Stomach (tissue), 9 donors: ENCODE results near the gene SAMD9. TPM values are rescaled to one million over a fixed set of nuclear protein-coding genes. Genes with fewer than 3 reads are reported as not detected.
"Not testable (repeated sequence)": the region's sequence is repeated elsewhere in the genome, so short reads cannot be mapped to it uniquely, and the experiment has no call there.

ENCODE experiments used
- DNase-seq, 2 donors: peaks; one replicate each; pipeline versions ENCODE4 v3.0.0 to v3.0.0-alpha.2; 2013 to 2019
- H3K27ac ChIP-seq, 5 donors: fragments of 200-600 bp in 4 of 5; sonication (generic) in 4 of 5; one replicate each; pipeline ENCODE4 v1.5.1; 2013 to 2019; ENCODE audit warnings: mild to moderate bottlenecking in 1 of 5, moderate library complexity in 1 of 5
- H3K27me3 ChIP-seq, 3 donors: fragments of 200-600 bp; sonication (generic); one replicate each; pipeline ENCODE4 v1.5.1; 2017 to 2019; ENCODE audit warnings: mixed run types in 1 of 3
- H3K36me3 ChIP-seq, 4 donors: fragments of 200-600 bp; sonication (generic); 1 replicate in 3 of 4; 2 replicates in 1 of 4; pipeline ENCODE4 v1.5.1; 2016 to 2019
- H3K4me1 ChIP-seq, 4 donors: fragments of 200-600 bp; sonication (generic); one replicate each; pipeline ENCODE4 v1.5.1; 2016 to 2019
- H3K4me3 ChIP-seq, 4 donors: fragments of 200-600 bp; sonication (generic) in 3 of 4; one replicate each; pipeline ENCODE4 v1.5.1; 2016 to 2019; ENCODE audit warnings: mild to moderate bottlenecking in 1 of 4
- H3K9me3 ChIP-seq, 4 donors: fragments of 200-600 bp; sonication (generic); one replicate each; pipeline ENCODE4 v1.5.1; 2016 to 2019
- EP300 ChIP-seq: sonication (generic); formaldehyde crosslinking; IDR thresholded peaks from one replicate; pipeline ENCODE4 v1.6.1; 2017; ENCODE audit warnings: antibody characterized with exemption
- POLR2A ChIP-seq, 4 donors: fragments of 450-650 bp; IDR thresholded peaks; one replicate each; pipeline ENCODE4 v1.6.1; 2016; ENCODE audit warnings: antibody characterized with exemption in 4 of 4, control low read depth in 2 of 4, mild to moderate bottlenecking in 1 of 4, moderate library complexity in 1 of 4
- POLR2AphosphoS5 ChIP-seq, 3 donors: sonication (generic); formaldehyde crosslinking; IDR thresholded peaks; one replicate each; pipeline ENCODE4 v1.6.1; 2016; ENCODE audit warnings: antibody characterized with exemption in 3 of 3
- WGBS, 5 donors: extraction: QIAGEN DNeasy Blood & Tissue Kit in 3 of 5; methylation state at CpG; one replicate each; pipeline versions ENCODE4 v1.1.5 to v1.1.7; 2013 to 2018; 5-methylcytosine and 5-hydroxymethylcytosine counted together
- intact Hi-C: fragments of 100-400 bp; cut with DNase I; formaldehyde crosslinking; loops from one replicate; pipeline ENCODE4 v1.15.1; 2023; ENCODE audit warnings: low total_unique reads
- polyA plus RNA-seq, 3 donors: library from polyadenylated mRNA; stranded (reverse); fragments of 200-250 nt; gene quantifications; one replicate each; pipeline ENCODE4 v1.2.3, GENCODE V29; 2013
- total RNA-seq, 5 donors: library from RNA; depleted of rRNA; stranded (reverse); fragments of >200 nt; gene quantifications; one replicate each; pipeline versions ENCODE4 v1.1.0 to v1.2.3, GENCODE V29; 2014 to 2016
- TF ChIP-seq, protein P1 (sequence below), 7 experiments: fragments of 450-650 bp in 4 of 7; fragments of 200-600 bp in 3 of 7; sonication (generic) in 3 of 7; IDR thresholded peaks; one replicate each; pipeline ENCODE4 v1.5.1; 2016 to 2019; ENCODE audit warnings: antibody characterized with exemption in 7 of 7, control low read depth in 2 of 7, mild to moderate bottlenecking in 1 of 7
- donor health status: healthy with polysubstance abuse.
- donor health status: Bipolar disorder and iron deficiency.
- donor health status: healthy.

The SAMD9 gene
- total and polyA plus RNA-seq, 8 donors: 0.58 to 11.7 (median 4.0) TPM

GRCh38 chr7:93108003-93108402 is 9.8 kb downstream of the SAMD9 start:
- 89 to 96% (median 94%) methylated on average over 13 of the region's 13 CpGs for WGBS, 5 donors
- Histone ChIP-seq H3K9me3 (peaks cover 20 to 95% (median 76%) of the 10 kb centered on the region in 4 donors), H3K4me1 (no peaks in the 10 kb centered on the region), H3K4me3 (no peak overlapping the region), H3K27me3 (no peaks in the 10 kb centered on the region), H3K27ac (no peak overlapping the region), H3K36me3 (peaks cover 23 to 77% (median 61%) of the 10 kb centered on the region in 4 donors)
- no peak for DNase-seq
- intact Hi-C loops: no loop called here
- TF ChIP-seq, protein P1, sequence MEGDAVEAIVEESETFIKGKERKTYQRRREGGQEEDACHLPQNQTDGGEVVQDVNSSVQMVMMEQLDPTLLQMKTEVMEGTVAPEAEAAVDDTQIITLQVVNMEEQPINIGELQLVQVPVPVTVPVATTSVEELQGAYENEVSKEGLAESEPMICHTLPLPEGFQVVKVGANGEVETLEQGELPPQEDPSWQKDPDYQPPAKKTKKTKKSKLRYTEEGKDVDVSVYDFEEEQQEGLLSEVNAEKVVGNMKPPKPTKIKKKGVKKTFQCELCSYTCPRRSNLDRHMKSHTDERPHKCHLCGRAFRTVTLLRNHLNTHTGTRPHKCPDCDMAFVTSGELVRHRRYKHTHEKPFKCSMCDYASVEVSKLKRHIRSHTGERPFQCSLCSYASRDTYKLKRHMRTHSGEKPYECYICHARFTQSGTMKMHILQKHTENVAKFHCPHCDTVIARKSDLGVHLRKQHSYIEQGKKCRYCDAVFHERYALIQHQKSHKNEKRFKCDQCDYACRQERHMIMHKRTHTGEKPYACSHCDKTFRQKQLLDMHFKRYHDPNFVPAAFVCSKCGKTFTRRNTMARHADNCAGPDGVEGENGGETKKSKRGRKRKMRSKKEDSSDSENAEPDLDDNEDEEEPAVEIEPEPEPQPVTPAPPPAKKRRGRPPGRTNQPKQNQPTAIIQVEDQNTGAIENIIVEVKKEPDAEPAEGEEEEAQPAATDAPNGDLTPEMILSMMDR (IDR thresholded peaks at IDR 0.05): no peak

DNA sequence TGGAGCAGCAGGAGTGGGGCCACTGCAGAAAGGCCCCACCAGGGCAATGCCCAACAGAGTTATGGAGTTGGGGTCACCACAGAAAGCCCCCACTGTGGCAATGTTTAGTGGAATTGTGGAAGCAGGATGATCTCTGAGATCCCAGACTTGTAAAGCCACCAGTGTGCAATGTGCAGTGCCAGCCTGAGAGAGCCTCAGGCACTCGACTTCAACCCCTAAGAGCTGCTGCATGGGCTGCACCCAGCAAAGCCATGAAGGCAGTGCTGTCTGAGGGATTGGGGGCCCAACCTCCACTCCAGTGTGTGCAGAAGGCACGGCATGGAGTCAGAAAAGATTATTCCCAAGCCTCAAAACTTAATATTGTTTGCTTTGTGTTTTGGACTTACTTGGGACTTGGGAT is 20.4 kb downstream of the SAMD9 start:
- peaks cover 22 to 61% (median 44%) of the 10 kb centered on the region in 4 donors for H3K9me3 ChIP-seq
- H3K36me3 ChIP-seq: no peaks in the 10 kb centered on the region
- no peak overlapping the region for H3K4me3 ChIP-seq
- no peaks in the 10 kb centered on the region for H3K27me3 ChIP-seq
- no peaks in the 10 kb centered on the region for H3K4me1 ChIP-seq
- 63 to 80% (median 80%) methylated on average over 1 to 2 of the region's 2 CpGs for WGBS, 5 donors
- intact Hi-C loops: no loop called here
- no peak for DNase-seq
- TF ChIP-seq EP300 (no peak), POLR2AphosphoS5 (IDR thresholded peaks at IDR 0.05) (no peak), POLR2A (IDR thresholded peaks at IDR 0.05) (no peak)
- TF ChIP-seq, protein P1 (IDR thresholded peaks at IDR 0.05): no peak
- H3K27ac ChIP-seq: no peak overlapping the region

- no peaks in the 10 kb centered on the region for H3K4me1 ChIP-seq
- H3K4me3 ChIP-seq: no peak overlapping the region
- no peaks in the 10 kb centered on the region for H3K27me3 ChIP-seq
- no peak for DNase-seq
- TF ChIP-seq POLR2AphosphoS5 (IDR thresholded peaks at IDR 0.05) (no peak), POLR2A (IDR thresholded peaks at IDR 0.05) (no peak), EP300 (no peak)
- TF ChIP-seq, protein P1 (IDR thresholded peaks at IDR 0.05): no peak
- intact Hi-C loops: no loop called here
- no peak overlapping the region for H3K27ac ChIP-seq
- peaks cover 0 to 22% (median 9%) of the 10 kb centered on the region in 4 donors for H3K9me3 ChIP-seq
- no peaks in the 10 kb centered on the region for H3K36me3 ChIP-seq
- WGBS, 5 donors: 43 to 100% (median 84%) methylated on average over 1 of the region's 1 CpG
Observed at GRCh38 chr7:93092757-93093370, 24.9 kb downstream of the SAMD9 start.

DNA sequence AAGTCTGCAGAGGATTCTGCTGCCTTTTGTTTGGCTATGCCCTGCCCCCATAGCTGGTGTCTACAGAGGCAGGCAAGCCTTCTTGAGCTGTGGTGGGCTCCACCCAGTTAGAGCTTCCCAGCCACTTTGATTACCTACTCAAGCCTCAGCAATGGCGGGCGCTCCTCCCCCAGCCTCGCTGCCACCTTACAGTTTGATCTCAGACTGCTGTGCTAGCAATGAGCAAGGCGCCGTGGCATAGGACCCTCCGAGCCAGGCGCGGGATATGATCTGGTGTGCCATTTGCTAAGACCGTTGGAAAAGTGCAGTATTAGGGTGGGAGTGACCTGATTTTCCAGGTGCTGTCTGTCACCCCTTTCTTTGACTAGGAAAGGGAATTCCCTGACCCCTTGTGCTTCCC is 44.4 kb downstream of the SAMD9 start:
- H3K4me3 ChIP-seq, H3K4me1 ChIP-seq, H3K27me3 ChIP-seq, H3K36me3 ChIP-seq, H3K27ac ChIP-seq, H3K9me3 ChIP-seq, intact Hi-C loops, DNase-seq: not testable (repeated sequence)
- WGBS, 5 donors: 94 to 98% (median 97%) methylated on average over 7 to 9 of the region's 9 CpGs

- no peaks in the 10 kb centered on the region for H3K4me1 ChIP-seq
- H3K27ac ChIP-seq: no peak overlapping the region
- intact Hi-C loops: no loop called here
- DNase-seq: no peak
- no peaks in the 10 kb centered on the region for H3K27me3 ChIP-seq
- WGBS, 5 donors: 73 to 82% (median 81%) methylated on average over 4 of the region's 4 CpGs
- H3K9me3 ChIP-seq: peaks cover 0 to 7% (median 0%) of the 10 kb centered on the region in 4 donors
- TF ChIP-seq POLR2A (IDR thresholded peaks at IDR 0.05): no peak
- no peak for TF ChIP-seq EP300
- TF ChIP-seq POLR2AphosphoS5 (IDR thresholded peaks at IDR 0.05): no peak
- TF ChIP-seq, protein P1 (IDR thresholded peaks at IDR 0.05): no peak
- no peak overlapping the region for H3K4me3 ChIP-seq
- no peaks in the 10 kb centered on the region for H3K36me3 ChIP-seq
Observed at GRCh38 chr7:93062599-93062998, 55.2 kb downstream of the SAMD9 start.
